CD4-positive, alpha-beta T cell treated with Interferon gamma for 1 hour (primary cell): ENCODE measurements around the gene RSKR.
"Not testable (repeated sequence)": the region's sequence is repeated elsewhere in the genome, so short reads cannot be mapped to it uniquely, and the experiment has no call there.

Experiments
- DNase-seq: peaks from one replicate; pipeline ENCODE4 v3.0.0-alpha.2; 2020

Gene RSKR

GRCh38 chr17:28576758-28577465 is 37.1 kb downstream of the RSKR start, which contains the start of gene ALDOC:
Gene ALDOC, minus strand, starts transcription at chr17:28576895. Its CDS starts 1,363 bp downstream, at chr17:28575532.
- DNase-seq: peak; percentile 98

- DNase-seq: not testable (repeated sequence)
Observed at GRCh38 chr17:28576016-28576415, 38.0 kb downstream of the RSKR start.

- no peak for DNase-seq
Observed at GRCh38 chr17:28575126-28575795, 38.7 kb downstream of the RSKR start.

GRCh38 chr17:28574526-28574925 is 39.5 kb downstream of the RSKR start:
- no peak for DNase-seq

GRCh38 chr17:28573966-28574480 is 40.0 kb downstream of the RSKR start:
- no peak for DNase-seq

- DNase-seq: no peak
Observed at GRCh38 chr17:28573521-28573920, 40.5 kb downstream of the RSKR start.

GRCh38 chr17:28573040-28573380 is 41.0 kb downstream of the RSKR start:
- no peak for DNase-seq

- DNase-seq: no peak
Observed at GRCh38 chr17:28572259-28573039, 41.5 kb downstream of the RSKR start.

GRCh38 chr17:28571361-28572122 is 42.4 kb downstream of the RSKR start, which contains the start of gene PIGS:
Gene PIGS, minus strand, starts transcription at chr17:28571524. Its CDS starts 28 bp downstream, at chr17:28571496.
- DNase-seq: peak; percentile 87

- DNase-seq: peak; percentile 43
Observed at GRCh38 chr17:28570716-28571360, 43.1 kb downstream of the RSKR start.

GRCh38 chr17:28569446-28569845 is 44.5 kb downstream of the RSKR start:
- no peak for DNase-seq

GRCh38 chr17:28567604-28568003 is 46.4 kb downstream of the RSKR start:
- no peak for DNase-seq

- no peak for DNase-seq
Observed at GRCh38 chr17:28563475-28563874, 50.5 kb downstream of the RSKR start.
